GM18499 (cell line): ENCODE data around the gene MAGEB2.
"Not testable (repeated sequence)": the region's sequence is repeated elsewhere in the genome, so short reads cannot be mapped to it uniquely, and the experiment has no call there.

Experiments used
- ATAC-seq: cut with Tn5 transposase; IDR thresholded peaks from one replicate; pipeline ENCODE4 v1.9.1; 2021; ENCODE audit warnings: moderate number of reproducible peaks; ENCODE audit not compliant: insufficient read depth, unreplicated experiment

MAGEB2 gene, protein sequence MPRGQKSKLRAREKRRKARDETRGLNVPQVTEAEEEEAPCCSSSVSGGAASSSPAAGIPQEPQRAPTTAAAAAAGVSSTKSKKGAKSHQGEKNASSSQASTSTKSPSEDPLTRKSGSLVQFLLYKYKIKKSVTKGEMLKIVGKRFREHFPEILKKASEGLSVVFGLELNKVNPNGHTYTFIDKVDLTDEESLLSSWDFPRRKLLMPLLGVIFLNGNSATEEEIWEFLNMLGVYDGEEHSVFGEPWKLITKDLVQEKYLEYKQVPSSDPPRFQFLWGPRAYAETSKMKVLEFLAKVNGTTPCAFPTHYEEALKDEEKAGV

DNA sequence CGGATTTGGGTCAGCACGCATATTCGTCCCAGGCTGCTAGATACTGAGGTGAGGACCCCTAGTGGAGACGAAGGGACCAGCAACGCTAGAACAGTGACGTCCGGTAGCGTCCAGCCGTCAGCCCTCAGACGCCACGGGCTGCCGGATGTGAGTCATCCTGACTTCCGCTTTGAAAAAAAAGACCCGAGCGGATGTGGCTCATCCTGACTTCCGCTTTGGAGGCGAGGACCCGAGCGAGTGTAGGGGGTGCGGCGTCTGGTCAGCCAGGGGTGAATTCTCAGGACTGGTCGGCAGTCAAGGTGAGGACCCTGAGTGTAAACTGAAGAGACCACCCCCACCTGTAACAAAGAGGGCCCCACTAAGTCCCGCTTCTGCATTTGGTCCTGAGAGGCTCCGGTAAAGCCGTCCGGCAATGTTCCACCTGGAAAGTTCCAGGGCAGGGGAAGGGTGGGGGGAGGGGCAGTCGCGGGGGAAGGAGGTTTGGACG, at the start of gene MAGEB2:
MAGEB2 (plus strand) TSS at position 207 of the 487 bp plus-strand sequence. CDS start 3,018 bp downstream, outside the sequence.
- no peak for ATAC-seq

DNA sequence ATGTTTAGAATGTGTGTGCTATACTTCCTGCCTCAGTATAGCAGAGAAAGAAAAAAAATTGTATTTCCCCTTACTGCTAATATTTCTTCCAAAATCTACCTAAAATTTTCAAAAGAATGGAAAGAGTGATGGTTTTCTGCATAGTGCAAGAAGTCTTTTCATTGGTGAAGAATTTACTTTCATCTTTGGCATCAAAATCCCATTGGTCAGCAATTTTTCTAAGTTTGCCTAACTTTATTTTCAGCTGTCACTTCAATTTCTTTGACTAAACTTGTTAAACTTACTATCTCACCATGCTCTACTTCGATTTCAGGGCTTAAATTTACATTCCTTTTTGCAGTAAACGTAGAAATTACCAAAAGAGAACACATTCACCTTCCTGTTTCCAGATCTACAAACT, 44.5 kb upstream of the MAGEB2 start:
- ATAC-seq: no peak

DNA sequence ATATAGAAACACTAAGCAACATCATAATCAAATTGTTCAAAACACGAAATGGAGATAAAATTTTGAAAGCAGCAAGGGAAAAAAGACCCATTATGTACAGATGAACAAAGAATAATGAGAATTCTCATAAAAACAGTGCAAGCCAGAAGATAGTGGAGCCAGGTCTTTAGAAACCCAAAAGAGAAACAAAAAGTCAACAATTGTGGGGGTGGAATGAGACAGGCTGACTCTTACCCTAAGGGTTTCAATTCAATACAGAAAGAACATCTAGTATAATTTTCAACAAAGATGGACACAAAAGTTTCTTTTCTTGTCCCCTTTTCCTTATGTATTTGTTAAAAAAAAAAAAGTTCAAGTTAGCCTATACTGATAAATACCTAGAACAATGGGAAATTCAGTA, 34.0 kb upstream of the MAGEB2 start:
- ATAC-seq: no peak

DNA sequence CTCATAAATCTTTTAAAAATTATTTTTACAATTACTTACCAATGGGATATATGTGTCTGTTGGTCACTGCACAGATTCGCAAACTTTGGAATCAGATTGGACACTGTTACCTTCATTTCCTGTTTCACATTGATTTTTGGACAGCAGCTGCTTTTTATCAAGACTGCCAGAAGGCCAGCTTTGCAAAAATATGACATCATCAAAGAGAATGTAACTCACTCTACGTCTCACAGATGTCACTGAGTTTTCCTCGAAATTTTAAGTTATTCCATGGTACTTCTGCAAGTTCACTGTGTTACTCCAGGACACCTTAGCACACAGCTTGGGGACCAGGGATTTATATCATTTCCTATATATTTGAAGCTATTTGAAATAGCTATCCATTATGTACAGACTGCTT, 31.8 kb upstream of the MAGEB2 start:
- ATAC-seq: no peak

DNA sequence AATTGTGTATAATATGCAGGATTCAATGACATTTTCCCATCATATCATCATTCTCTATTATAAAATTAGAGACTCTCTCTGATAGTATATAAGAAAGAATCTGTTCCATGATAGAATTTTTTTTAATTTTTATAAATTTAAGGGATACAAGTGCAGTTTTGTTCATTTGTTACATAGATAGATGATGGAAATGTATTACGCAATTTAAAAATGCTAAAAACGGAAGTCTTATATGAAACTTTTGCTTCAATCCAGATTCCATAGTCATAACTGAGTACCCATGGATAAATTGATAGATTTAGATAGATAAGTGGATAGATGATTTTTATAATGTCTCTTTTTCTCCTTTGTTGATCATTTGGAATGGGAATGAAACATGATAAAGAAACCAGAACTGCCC, 24.9 kb upstream of the MAGEB2 start:
- no peak for ATAC-seq

DNA sequence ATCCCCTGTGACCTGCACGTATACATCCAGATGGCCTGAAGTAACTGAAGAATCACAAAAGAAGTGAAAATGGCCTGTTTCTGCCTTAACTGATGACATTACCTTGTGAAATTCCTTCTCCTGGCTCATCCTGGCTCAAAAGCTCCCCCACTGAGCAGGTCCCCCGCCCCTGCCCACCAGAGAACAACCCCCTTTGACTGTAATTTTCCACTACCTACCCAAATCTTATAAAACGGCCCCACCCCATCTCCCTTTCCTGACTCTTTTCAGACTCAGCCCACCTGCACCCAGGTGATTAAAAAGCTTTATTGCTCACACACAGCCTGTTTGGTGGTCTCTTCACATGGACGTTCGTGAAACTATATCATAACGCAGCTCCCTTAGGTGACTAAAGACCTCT, 21.5 kb upstream of the MAGEB2 start:
- ATAC-seq: not testable (repeated sequence)

DNA sequence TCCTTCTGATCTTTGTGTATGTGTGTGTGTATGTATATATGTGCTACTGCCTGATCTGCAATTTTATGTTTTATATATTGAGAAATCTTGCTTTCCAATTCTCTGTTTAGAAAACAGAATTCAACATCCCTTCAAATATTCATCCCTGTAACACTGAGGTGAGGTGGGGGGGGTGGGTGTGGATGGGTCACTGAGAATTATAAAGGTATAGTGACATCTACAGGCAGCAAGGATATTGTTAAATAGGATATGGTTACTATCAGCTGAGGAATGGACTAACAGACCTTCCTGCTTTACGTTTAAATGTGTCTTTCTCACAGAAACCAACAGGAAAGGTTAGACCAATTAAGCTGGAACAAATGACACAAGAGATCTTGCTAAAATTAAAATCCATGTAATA, 19.0 kb upstream of the MAGEB2 start:
- no peak for ATAC-seq

DNA sequence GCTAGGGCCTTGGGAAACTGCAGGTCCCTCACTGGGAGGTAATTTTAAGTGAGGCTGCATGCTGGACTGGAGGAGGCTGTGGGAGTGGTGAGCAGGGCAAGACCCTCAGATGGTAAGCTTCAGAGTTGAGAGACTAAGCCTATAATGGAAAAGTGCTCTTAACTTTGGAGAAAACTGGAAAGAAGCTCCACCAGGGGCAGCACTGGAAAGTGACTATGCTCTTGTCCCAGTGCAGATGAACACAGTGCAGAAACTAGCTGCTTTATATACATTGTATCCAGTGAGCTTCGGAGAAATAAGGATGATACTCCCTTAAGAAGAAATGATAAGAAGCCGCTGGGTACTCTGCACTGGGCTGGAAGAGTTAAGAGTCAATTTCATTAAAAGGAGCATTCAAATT, 3.2 kb upstream of the MAGEB2 start:
- no peak for ATAC-seq

DNA sequence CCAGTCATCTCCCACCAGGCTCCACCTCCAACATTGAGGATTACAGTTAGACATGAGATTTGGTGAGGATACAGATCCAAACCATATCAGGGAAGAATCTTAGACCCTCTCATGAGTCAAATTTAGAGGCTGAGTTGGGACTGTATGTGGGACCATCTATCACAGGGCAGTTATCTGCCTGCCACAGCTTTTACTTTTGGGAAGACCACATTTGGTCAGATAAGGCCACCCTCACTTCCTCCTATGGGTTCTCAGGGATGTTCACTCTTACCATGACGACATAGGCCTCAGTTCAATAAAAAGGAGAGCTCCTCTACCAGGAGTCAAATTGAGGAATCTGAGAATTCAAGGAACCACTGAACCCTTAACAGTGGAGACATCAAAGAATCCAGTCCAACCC, 2.1 kb downstream of the MAGEB2 start:
- no peak for ATAC-seq

DNA sequence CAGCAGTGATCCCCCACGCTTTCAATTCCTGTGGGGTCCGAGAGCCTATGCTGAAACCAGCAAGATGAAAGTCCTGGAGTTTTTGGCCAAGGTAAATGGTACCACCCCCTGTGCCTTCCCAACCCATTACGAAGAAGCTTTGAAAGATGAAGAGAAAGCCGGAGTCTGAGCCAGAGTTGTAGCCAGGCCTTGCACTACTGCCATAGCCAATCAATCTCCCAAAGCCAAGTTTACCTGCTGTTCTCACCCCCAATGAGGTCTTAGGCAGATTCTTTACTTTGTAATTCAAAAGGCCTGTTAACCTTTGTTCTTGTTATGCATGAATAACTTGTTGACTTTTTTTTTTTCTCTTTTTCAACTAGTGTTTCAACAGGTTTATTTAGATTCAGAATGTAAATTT, 4.0 kb downstream of the MAGEB2 start:
- ATAC-seq: no peak

DNA sequence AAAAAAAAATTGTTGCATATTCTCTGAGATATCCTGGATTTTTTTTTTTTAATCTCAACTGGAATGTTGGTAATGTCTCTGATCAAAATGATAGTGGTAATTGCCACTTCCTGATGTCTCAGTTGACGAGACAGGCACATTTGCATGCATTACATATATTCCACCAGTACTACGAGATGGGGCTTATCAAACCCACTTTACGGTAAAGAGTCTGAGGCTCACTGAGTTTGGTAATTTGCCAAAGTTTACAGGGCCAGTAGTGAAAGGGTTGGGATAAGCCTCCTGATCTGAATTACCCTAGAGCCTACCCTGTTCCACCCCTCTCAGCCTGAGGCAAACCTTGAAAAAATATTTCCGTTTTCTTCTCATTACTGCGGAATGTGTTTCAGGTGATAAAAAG, 5.3 kb downstream of the MAGEB2 start:
- no peak for ATAC-seq

DNA sequence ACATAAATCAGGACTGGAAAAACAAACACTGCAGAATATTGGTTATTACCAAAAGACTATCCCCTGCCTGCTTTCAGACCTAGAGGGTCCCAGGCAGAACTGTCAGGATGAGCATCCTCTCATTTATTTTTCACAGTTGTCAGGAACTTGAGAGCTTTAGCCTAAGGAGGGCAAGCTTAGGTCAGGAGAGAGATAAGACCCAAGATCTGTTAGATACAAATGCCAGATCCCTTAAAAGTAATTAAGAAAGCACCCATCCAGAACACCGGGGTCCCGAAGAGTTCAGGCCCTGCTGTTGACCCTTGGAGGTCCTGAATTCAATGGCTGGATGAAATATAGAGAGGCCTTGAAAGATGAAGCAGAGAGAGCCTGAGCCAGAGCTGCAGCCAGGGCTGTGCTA, 9.2 kb downstream of the MAGEB2 start:
- no peak for ATAC-seq

DNA sequence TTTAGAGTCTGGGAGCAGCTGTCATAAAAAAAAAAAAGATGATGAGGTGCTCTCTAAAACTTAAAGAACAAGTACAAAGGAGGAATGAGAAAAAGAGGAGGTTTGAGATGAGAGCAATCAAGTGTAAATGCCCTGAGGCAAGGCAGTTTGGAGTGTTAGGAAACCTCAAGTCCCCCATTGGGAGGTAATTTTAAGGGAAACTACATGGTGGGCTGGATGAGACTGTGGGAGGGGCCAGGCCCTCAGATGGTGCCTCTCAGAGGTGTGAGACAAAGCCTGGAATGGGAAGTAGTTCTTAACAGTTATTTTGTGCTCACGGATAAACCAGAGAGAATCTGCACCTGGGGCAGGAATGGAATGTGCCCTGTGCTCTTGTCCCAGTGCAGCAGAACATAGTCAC, 13.2 kb downstream of the MAGEB2 start:
- no peak for ATAC-seq

DNA sequence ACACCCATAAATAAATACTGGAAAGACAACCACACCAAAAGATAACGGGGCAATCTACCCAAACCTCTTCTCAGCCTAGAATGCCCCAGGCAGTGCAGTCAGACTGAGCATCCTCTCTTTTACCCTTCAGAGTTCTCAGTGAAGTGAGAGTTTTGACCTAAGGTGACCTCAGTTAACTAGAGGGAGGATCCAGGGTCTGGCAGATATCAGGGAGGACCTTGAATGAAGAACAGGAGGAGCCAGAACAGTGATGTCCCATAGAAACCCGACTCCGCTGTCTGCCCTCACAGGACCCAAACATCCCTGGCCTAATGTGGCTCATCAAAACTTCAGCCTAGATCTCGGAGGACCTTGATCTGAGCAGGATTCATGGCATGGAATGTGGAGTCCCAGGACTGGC, 15.0 kb downstream of the MAGEB2 start, which contains the start of gene MAGEB3:
MAGEB3 (plus strand) TSS at position 263 of the 400 bp plus-strand sequence. CDS start 5,268 bp downstream, outside the sequence.
- no peak for ATAC-seq

DNA sequence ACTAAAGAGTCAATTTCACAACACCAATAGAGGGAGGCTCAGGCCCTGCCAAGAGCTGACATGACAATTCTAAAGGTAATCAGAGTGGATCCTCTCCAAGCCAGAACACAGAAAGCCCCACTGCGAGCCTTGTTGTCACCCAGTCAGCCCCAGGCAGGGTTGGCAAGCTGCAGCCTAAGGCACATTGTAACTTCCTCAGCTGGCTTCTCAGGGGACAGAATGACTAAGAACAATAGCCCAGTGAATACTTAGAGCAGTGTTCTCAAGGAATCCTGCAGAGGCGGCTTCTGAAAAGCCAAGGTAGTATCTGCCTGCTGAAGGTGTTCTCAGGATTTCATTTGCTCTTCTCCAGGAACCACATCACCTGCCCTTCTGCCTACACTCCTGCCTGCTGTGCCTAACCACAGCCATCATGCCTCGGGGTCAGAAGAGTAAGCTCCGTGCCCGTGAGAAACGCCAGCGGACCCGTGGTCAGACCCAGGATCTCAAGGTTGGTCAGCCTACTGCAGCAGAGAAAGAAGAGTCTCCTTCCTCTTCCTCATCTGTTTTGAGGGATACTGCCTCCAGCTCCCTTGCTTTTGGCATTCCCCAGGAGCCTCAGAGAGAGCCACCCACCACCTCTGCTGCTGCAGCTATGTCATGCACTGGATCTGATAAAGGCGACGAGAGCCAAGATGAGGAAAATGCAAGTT, 26.5 kb downstream of the MAGEB2 start, which contains the start of gene MAGEB4:
MAGEB4 (plus strand) TSS at position 277 of the 692 bp plus-strand sequence; CDS start at position 413, 136 bp downstream.
- no peak for ATAC-seq

DNA sequence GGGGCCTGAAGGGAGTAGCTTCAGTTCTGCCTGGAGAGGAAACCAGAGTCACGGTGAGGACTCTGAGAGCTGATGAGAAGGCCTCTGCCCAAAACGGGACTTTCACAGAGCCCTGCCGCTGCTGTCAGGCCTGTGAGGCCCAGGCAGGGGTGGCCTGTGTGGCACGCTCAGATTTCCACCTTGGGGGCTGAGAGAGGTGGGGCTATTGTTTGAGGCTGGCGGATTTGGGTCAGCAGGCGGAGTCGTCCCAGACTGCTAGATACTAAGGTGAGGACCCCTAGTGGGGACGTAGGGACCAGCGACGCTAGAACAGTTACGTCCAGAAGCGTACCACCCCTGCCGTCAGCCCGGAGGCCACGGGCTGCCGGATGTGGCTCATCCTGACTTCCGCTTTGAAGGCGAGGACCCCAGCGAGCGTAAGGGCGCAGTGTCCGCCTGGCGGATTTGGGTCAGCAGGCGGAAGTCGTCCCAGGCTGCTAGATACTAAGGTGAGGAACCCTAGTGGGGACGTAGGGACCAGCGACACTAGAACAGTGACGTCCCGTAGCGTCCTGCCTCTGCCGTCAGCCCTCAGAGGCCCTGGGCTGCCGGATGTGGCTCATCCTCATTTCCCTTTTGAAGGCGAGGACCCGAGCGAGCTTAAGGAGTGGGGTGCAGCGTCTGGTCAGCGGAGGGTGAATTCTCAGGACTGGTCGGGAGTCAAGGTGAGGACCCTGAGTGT, 31.6 kb downstream of the MAGEB2 start, which contains the start of gene MAGEB1:
MAGEB1 (plus strand) TSS at position 378 of the 721 bp plus-strand sequence. CDS start 3,348 bp downstream, outside the sequence.
- ATAC-seq: no peak

DNA sequence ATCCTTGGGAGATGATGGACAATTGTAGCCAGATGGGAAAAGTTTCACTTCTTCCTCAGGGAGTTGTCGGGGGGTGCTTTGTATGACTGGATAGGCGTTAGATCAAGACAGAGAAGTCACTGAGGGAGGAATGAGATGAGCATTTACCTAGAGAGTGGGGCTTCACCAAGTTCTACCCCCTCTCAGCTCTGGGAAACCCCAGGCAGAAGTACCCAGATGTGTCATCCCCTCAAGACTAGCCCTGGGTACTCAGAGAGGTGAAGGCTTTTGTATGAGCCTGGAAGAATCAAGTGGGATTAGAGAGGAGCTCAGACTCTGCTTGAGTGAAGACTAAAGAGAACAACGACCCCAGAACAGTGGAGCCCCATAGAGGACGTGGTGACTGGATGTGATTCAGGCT, 33.5 kb downstream of the MAGEB2 start:
- ATAC-seq: peak; percentile 60

DNA sequence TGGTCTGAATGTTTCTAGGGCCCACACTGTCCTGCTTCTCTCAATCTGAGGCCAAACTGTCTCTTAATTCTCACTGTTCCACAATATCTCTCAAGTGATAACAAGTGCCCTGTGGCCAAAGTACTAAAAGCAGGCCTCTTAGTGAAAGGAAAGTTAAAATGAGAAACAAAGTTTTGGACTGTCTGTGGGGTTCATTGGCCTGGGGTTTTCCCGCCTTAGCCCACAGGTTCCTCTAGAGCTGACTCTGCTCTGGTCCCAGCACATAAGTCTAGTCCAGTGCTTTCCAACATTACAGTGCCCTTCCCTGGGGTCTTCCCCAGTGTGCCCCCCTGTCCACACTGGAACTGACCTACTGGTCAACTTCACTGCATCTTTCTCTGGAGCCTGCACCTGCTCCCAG, 37.9 kb downstream of the MAGEB2 start:
- peak; percentile 45 for ATAC-seq

DNA sequence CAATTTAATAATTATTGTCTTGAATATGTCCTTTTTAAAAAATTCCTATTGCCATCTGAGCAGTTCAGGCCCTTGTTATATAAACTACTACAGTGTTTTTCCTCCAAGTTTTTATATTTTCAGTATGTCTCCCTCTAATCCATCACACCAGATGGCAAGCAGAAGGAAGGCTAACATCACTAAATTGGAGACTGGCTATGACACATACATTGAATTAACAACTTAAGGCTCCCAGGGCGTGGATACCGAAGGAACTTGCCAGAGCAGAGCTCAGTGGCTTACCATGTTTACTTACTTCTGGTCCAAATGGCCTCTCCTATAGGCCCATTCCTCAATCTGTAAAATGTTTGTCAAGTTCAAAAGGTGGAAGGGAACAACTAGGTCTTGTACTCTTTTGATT, 44.6 kb downstream of the MAGEB2 start:
- no peak for ATAC-seq

DNA sequence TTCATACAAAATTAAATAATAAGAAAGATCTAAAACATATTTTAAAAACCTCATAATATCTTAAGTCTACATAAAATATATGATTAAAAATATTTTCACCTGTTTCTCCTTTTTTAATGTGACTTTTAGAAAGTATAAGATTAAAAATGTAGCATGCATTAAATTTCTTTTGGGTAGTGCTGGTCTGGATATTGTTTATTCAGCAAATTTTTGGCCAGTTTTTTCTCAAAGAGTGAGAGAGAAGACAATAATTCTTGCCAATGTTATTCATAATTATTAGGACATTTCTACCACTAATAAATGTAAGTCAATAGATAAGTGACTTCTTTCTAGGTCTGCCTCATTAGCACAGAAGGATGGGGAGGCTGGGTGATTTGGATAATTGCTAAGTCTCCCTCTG, 45.6 kb downstream of the MAGEB2 start:
- ATAC-seq: no peak

DNA sequence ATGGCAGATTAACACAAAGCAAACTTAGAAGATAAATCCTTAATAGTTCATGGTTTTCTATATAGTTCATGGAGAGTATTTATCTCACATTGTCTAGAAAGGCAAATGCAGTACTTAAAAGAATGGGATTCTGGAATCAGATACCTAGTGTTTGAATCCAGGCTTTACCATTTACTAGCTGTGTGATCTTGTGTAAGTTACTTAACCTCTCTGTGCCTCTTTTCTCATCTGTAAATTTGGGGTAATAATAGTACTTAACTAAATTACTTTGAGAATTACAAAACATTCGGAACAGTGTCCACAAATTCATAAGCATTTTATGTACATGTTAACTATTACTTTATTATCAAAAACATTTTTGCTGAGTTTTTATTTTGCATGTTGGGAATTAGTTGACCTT, 47.4 kb downstream of the MAGEB2 start:
- ATAC-seq: no peak
